KMS-11 (cell line): ENCODE data around the gene NCF4.

ENCODE experiments used
- H2AFZ ChIP-seq: fragments of 200-600 bp; sonication (generic); 2 replicates; pipeline ENCODE4 v1.6.1; 2016; ENCODE audit warnings: antibody characterized with exemption, mixed run types, low read depth
- H3K27ac ChIP-seq: fragments of 200-600 bp; sonication (generic); 2 replicates; pipeline ENCODE4 v1.6.1; 2016; ENCODE audit warnings: mild to moderate bottlenecking, mixed run types
- H3K27me3 ChIP-seq: fragments of 200-600 bp; sonication (generic); 2 replicates; pipeline ENCODE4 v1.6.1; 2017; ENCODE audit warnings: mild to moderate bottlenecking, low read depth, mixed run types, moderate library complexity; ENCODE audit not compliant: insufficient read depth
- H3K36me3 ChIP-seq: fragments of 200-600 bp; sonication (generic); 2 replicates; pipeline ENCODE4 v1.6.1; 2017; ENCODE audit warnings: mild to moderate bottlenecking, mixed run types; ENCODE audit not compliant: insufficient read depth
- H3K4me1 ChIP-seq: fragments of 200-600 bp; sonication (generic); 2 replicates; pipeline ENCODE4 v1.6.1; 2016; ENCODE audit warnings: mild to moderate bottlenecking, low read depth, mixed run types; ENCODE audit not compliant: poor library complexity, severe bottlenecking
- H3K4me2 ChIP-seq: fragments of 200-600 bp; sonication (generic); 2 replicates; pipeline ENCODE4 v1.7.0; 2016; ENCODE audit warnings: mild to moderate bottlenecking, mixed run types
- H3K4me3 ChIP-seq: fragments of 200-600 bp; sonication (generic); IDR thresholded peaks from 2 replicates; pipeline ENCODE4 v1.6.1; 2017; ENCODE audit warnings: low read depth, low read length, mixed read lengths; ENCODE audit not compliant: insufficient read depth
- H3K79me2 ChIP-seq: fragments of 200-600 bp; sonication (generic); 2 replicates; pipeline ENCODE4 v1.6.1; 2016; ENCODE audit warnings: low read depth, mixed run types; ENCODE audit not compliant: insufficient read depth
- H3K9ac ChIP-seq: fragments of 200-600 bp; sonication (generic); 2 replicates; pipeline ENCODE4 v1.6.1; 2016; ENCODE audit warnings: mild to moderate bottlenecking, mixed run types
- H4K20me1 ChIP-seq: fragments of 200-600 bp; sonication (generic); 2 replicates; pipeline ENCODE4 v1.6.1; 2016; ENCODE audit warnings: mild to moderate bottlenecking, mixed run types; ENCODE audit not compliant: insufficient read depth
- CTCF ChIP-seq: fragments of 200-600 bp; sonication (generic); conservative IDR thresholded peaks from 2 replicates; pipeline ENCODE4 v1.6.1; 2017; ENCODE audit warnings: low read depth, mild to moderate bottlenecking, antibody characterized with exemption, low read length, moderate library complexity, mixed read lengths

The NCF4 gene

GRCh38 chr22:36894266-36894665, 33.5 kb downstream of the NCF4 start:
- Histone ChIP-seq H3K4me3 (no peak overlapping the region), H4K20me1 (no peaks in the 10 kb centered on the region), H3K4me1 (no peaks in the 10 kb centered on the region), H3K9ac (no peak overlapping the region), H3K79me2 (no peaks in the 10 kb centered on the region), H3K36me3 (no peaks in the 10 kb centered on the region), H2AFZ (no peak overlapping the region), H3K4me2 (no peak overlapping the region), H3K27ac (no peak overlapping the region), H3K27me3 (peaks cover 4% of the 10 kb centered on the region; the same call in 1 of the 2 replicates)
- no peak for TF ChIP-seq CTCF

- 0 out of 2 replicates have a peak, but pooled peaks cover 2% of the 10 kb centered on the region for H3K27me3 ChIP-seq
- no peak overlapping the region for H3K27ac ChIP-seq
- H2AFZ ChIP-seq: no peak overlapping the region
- TF ChIP-seq CTCF: no peak
- no peak overlapping the region for H3K9ac ChIP-seq
- H3K4me1 ChIP-seq: peaks cover 24% of the 10 kb centered on the region
- H3K36me3 ChIP-seq: no peaks in the 10 kb centered on the region
- H3K4me2 ChIP-seq: no peak overlapping the region
- no peaks in the 10 kb centered on the region for H3K79me2 ChIP-seq
- H3K4me3 ChIP-seq: no peak overlapping the region
- no peaks in the 10 kb centered on the region for H4K20me1 ChIP-seq
Measured at GRCh38 chr22:36897611-36898010, 36.8 kb downstream of the NCF4 start.

- no peak overlapping the region for H3K9ac ChIP-seq
- H2AFZ ChIP-seq: no peak overlapping the region
- no peaks in the 10 kb centered on the region for H3K79me2 ChIP-seq
- H3K4me1 ChIP-seq: peaks cover 24% of the 10 kb centered on the region
- H3K36me3 ChIP-seq: no peaks in the 10 kb centered on the region
- H3K27me3 ChIP-seq: 0 out of 2 replicates have a peak, but pooled peaks cover 2% of the 10 kb centered on the region
- H3K27ac ChIP-seq: no peak overlapping the region
- H3K4me2 ChIP-seq: no peak overlapping the region
- H4K20me1 ChIP-seq: no peaks in the 10 kb centered on the region
- H3K4me3 ChIP-seq: no peak overlapping the region
- TF ChIP-seq CTCF: no peak
Measured at GRCh38 chr22:36898690-36899089, 37.9 kb downstream of the NCF4 start.

- no peak for TF ChIP-seq CTCF
Measured at GRCh38 chr22:36899498-36899897, 38.7 kb downstream of the NCF4 start.

More at GRCh38 chr22:36899498-36899897, 38.7 kb downstream of the NCF4 start:
- Histone ChIP-seq H3K36me3 (no peaks in the 10 kb centered on the region), H3K4me1 (peaks cover 24% of the 10 kb centered on the region), H4K20me1 (no peaks in the 10 kb centered on the region), H3K79me2 (no peaks in the 10 kb centered on the region), H3K4me3 (no peak overlapping the region), H3K27ac (no peak overlapping the region), H3K9ac (no peak overlapping the region), H3K27me3 (0 out of 2 replicates have a peak, but pooled peaks cover 2% of the 10 kb centered on the region), H2AFZ (no peak overlapping the region), H3K4me2 (no peak overlapping the region)
